GM13977 (cell line): Measurements from ENCODE around the gene TBC1D20.

ENCODE experiments used
- DNase-seq: peaks from one replicate; pipeline ENCODE4 v3.0.0; 2012; ENCODE audit warnings: low spot score
- in situ Hi-C: fragments of 300-500 bp; cut with MboI; formaldehyde crosslinking; loops from one replicate; pipeline ENCODE4 v1.12.0; 2022; ENCODE audit warnings: low sequenced_read_pairs, low pct_unique_long_range_greater_than_20kb, mixed read lengths, inconsistent platforms; ENCODE audit not compliant: unreplicated experiment
- TF ChIP-seq, protein P1 (sequence below): IDR thresholded peaks from 2 replicates; pipeline ENCODE4 v1.5.1; 2012; ENCODE audit warnings: mild to moderate bottlenecking, control low read depth; ENCODE audit not compliant: insufficient read depth; ENCODE audit errors: extremely low read depth, missing control alignments

Gene TBC1D20

DNA sequence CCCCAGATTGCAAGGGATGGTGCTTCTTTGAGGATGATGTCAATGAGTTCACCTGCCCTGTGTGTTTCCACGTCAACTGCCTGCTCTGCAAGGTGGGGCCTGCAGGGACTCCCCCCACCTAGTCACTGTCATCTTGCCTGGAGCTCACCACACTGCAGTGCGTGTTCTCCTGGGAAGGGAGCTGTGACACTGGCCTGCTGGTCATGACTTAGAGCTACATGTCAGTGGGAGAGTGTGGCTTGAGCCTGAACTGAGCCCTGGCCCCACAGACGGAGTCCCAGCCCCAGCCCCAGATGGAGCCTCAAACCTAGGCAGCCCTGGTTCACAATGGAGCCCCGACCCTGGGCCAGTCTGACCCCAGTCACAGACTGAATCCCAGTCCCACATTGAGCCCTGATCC, 34.9 kb downstream of the TBC1D20 start:
- in situ Hi-C loops: no loop called here
- no peak for DNase-seq
- TF ChIP-seq, protein P1, sequence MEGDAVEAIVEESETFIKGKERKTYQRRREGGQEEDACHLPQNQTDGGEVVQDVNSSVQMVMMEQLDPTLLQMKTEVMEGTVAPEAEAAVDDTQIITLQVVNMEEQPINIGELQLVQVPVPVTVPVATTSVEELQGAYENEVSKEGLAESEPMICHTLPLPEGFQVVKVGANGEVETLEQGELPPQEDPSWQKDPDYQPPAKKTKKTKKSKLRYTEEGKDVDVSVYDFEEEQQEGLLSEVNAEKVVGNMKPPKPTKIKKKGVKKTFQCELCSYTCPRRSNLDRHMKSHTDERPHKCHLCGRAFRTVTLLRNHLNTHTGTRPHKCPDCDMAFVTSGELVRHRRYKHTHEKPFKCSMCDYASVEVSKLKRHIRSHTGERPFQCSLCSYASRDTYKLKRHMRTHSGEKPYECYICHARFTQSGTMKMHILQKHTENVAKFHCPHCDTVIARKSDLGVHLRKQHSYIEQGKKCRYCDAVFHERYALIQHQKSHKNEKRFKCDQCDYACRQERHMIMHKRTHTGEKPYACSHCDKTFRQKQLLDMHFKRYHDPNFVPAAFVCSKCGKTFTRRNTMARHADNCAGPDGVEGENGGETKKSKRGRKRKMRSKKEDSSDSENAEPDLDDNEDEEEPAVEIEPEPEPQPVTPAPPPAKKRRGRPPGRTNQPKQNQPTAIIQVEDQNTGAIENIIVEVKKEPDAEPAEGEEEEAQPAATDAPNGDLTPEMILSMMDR: no peak

DNA sequence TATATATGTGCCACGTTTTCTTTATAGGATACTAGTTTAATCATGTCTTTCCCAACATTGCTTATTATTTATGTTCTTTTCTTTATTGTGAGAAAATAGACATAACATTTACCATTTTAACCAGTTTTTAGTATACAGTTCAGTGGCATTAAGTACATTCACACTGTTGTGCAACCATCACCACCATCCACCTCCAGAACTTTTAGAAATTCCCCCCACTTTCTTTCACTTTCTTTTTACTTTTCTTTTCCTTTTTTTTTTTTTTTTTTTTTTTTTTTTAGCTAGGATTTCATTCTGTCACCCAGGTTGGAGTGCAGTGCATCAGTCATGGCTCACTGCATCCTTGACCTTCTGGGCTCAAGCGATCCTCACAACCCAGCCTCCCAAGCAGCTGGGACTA, 35.8 kb downstream of the TBC1D20 start:
- in situ Hi-C loops: no loop called here
- DNase-seq: no peak
- TF ChIP-seq, protein P1: no peak

DNA sequence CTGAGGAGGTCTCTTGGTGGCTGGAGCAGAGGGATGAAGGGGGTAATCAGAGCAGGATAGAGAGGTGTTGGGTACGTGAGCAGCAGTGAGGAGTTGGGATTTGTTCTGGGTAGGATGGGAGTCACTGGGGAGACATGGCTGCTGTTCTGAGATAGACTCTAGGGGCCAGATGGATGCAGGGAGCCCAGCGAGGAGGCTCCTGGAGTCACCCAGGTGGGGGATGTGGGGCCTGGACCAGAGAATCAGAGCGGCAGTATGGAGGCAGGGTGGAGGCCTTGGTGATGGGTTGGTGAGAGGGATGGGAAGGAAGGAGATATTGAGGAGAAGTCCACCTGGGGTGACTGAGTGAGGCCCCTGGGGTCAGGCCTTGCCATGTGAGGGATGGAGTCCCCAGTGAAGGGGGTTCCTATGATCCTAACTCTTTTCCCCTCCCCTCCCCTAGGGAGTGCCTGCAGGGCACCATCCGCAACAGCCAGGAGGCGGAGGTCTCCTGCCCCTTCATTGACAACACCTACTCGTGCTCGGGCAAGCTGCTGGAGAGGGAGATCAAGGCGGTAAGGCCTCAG, 40.6 kb downstream of the TBC1D20 start:
- DNase-seq: no peak
- in situ Hi-C loops: no loop called here
- TF ChIP-seq, protein P1: no peak

DNA sequence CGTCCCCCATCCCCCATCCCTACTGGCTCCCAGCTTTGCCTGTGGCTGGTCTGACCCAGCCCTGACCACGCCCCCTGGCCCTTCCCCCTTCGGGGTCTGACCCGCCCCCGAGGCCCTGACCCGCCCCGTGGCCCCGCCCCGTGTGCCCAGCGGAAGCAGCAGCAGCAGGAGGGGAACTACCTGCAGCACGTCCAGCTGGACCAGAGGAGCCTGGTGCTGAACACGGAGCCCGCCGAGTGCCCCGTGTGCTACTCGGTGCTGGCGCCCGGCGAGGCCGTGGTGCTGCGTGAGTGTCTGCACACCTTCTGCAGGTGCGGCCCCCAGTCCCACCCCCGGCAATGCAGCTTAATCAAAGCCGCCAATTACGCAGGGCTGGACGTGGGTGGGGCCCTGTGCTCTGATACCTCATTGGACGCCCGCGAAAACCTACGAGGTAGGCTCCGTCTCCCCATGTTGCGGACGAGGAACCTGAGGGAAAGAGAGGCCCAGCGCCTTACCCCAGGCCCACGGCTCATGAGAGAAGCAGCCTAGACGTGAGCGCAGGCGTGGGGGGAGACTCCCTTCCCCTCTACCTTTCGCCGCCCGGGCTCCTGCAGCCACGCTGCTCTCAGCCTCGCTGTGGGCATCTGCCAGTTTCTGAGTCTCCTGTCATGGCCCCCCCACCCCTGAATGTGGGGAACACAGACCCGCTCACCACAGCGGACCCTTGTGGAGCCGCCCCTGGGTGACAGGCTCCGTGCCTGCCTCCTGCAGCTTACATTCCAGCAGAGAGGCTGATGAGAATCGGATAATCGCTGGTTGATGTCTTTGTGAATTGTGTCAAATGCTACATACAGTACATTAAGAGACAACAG, 41.4 kb downstream of the TBC1D20 start:
- TF ChIP-seq, protein P1: no peak
- in situ Hi-C loops: no loop called here
- DNase-seq: no peak

DNA sequence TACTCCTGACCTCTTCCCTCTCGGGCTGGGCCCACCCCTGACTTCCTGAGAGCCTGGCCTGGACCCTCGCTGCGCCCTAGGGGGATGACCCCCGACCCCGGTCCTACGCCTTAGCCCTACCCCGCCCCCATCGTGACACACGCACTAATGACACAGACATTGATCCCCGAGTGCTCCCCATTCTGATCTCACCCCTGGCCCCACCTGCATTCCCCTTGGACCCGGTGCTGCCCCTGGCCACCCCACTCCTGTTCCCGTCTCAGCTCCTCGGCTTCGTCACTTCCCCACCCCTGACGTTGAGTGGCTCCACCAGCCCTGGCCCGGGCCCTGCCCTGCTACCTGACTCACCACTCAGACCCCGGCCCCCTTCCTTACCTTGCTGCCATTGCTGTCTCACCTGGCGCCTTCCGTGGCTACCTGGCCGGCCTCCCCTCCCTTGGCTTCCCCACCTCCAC, 42.1 kb downstream of the TBC1D20 start:
- DNase-seq: no peak
- in situ Hi-C loops: no loop called here

DNA sequence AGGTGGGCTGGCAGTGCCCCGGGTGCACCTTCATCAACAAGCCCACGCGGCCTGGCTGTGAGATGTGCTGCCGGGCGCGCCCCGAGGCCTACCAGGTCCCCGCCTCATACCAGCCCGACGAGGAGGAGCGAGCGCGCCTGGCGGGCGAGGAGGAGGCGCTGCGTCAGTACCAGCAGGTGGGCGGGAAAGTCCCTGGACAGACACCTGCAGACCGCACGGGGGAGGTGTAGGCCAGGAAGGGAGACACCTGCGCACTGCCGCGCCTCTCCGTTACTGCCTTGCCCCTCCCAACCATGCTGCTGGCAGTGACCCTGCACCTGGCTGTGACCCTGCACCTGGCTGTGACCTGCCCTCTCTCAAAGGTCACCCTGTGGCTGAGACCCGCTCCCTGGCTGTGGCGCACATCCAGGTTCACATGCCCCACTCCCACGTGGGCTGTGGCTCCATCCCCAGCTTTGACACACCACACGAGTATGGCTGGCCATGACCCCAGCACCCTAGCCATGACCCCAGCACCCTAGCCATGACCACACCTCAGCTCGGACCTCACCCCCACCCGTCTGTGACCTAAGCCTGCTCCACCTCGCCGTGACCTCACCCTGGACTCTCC, 42.7 kb downstream of the TBC1D20 start:
- in situ Hi-C loops: no loop called here
- peak; percentile 25 for DNase-seq
- TF ChIP-seq, protein P1: no peak

More for the DNA sequence above, 42.1 kb downstream of the TBC1D20 start:
- TF ChIP-seq, protein P1: no peak
